ENCODE results near the gene SMYD4. TPM values are rescaled to one million over a fixed set of nuclear protein-coding genes. Genes with fewer than 3 reads are reported as not detected.

Gene SMYD4
- total RNA-seq, 1 donor from 2014 or later: 21.8 TPM

DNA sequence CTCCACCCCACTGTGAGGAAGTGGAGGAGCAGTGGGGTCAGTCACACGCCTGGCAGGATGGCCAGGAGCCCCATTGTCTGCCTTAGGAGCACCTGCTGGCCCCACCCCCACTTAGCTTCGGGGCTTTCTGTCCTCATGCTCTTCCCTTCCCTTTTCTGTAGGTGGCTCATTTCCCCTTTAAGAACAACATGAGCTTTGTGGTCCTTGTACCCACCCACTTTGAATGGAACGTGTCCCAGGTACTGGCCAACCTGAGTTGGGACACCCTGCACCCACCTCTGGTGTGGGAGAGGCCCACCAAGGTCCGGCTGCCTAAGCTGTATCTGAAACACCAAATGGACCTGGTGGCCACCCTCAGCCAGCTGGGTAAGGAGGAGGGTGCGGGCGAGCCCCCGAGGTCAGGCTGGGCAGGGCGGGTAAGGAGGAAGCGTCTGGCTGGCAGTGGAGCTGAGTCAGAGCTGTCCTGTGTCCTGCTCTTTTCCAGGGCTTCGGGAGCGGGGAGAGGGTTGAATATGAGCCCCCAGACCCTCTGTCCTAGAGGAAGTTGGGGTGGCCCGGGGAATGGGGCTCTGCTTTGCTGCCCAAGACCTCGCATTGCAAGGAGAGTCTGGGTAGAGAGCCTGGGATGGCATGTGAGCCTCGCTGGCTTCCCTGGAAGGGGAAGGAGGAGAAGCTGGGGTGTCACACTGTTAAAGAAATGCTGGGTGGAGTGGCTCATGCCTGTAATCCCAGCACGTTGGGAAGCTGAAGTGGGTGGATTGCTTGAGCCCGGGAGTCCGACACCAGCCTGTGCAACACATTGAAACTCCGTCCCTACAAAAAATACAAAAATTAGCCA lies 77.1 kb downstream of the SMYD4 start:
- Mint-ChIP-seq H3K4me3 (peak overlapping the region; percentile 38), H3K4me1 (peaks cover 15% of the 10 kb centered on the region), H3K36me3 (ENCODE audit: low read depth) (no peaks in the 10 kb centered on the region), H3K9me3 (no peaks in the 10 kb centered on the region), H3K27ac (no peak overlapping the region), H3K27me3 (no peaks in the 10 kb centered on the region)
- TF ChIP-seq, protein P1, sequence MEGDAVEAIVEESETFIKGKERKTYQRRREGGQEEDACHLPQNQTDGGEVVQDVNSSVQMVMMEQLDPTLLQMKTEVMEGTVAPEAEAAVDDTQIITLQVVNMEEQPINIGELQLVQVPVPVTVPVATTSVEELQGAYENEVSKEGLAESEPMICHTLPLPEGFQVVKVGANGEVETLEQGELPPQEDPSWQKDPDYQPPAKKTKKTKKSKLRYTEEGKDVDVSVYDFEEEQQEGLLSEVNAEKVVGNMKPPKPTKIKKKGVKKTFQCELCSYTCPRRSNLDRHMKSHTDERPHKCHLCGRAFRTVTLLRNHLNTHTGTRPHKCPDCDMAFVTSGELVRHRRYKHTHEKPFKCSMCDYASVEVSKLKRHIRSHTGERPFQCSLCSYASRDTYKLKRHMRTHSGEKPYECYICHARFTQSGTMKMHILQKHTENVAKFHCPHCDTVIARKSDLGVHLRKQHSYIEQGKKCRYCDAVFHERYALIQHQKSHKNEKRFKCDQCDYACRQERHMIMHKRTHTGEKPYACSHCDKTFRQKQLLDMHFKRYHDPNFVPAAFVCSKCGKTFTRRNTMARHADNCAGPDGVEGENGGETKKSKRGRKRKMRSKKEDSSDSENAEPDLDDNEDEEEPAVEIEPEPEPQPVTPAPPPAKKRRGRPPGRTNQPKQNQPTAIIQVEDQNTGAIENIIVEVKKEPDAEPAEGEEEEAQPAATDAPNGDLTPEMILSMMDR (IDR thresholded peaks at IDR 0.05): no peak
- DNase-seq (no peak), ATAC-seq (ENCODE audit: low read depth) (peak; percentile 86)
- CTCF ChIA-PET: interaction anchor here (0.6 to 4.2 kb wide), 7 partner anchors 12 to 33 kb away, joined by 3 to 44 read pairs (median 4); no protein-coding TSS in a partner anchor
- POLR2A ChIA-PET: interaction anchor here (0.5 to 3.3 kb wide), 12 partner anchors 10 to 546 kb away, joined by 4 to 26 read pairs (median 8); partner anchors contain the start of genes RPA1, SERPINF1, SMYD4 and WDR81
- intact Hi-C loops (cut with micrococcal nuclease): loop anchor here (2.0 kb wide), 1 partner anchor 18 kb away; no protein-coding TSS in a partner anchor

DNA sequence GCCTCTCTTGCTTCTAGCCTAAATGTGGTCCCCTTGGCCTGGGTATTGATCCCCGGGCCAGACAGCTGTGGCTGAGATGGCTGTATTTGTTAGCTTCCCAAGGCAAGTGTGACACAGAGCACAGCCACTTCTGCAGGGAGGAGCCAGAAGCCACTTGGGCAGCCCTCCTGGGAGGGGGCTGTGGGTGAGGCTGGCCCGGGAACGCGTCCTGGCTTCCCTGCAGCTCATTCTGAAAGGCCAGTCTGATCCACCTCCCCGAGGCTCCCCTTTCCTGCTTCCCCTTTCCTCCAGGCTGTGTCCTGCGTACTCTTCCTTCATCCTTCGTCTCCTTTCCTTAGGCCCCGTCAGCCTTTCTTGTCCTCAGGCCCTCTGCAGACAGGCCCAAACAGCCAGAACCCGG lies 79.1 kb downstream of the SMYD4 start:
- DNase-seq (no peak), ATAC-seq (ENCODE audit: low read depth) (no peak)
- POLR2A ChIA-PET: interaction anchor here (0.6 to 2.4 kb wide), 3 partner anchors 14 to 79 kb away, joined by 5 to 15 read pairs (median 11); partner anchors contain the start of genes RPA1 and SMYD4
- H3K4me3 Mint-ChIP-seq: no peak overlapping the region
- H3K9me3 Mint-ChIP-seq: no peaks in the 10 kb centered on the region
- TF ChIP-seq, protein P1 (IDR thresholded peaks at IDR 0.05): no peak
- no peak overlapping the region for H3K27ac Mint-ChIP-seq
- no peaks in the 10 kb centered on the region for H3K27me3 Mint-ChIP-seq
- intact Hi-C loops (cut with micrococcal nuclease): no loop called here
- H3K36me3 Mint-ChIP-seq (ENCODE audit: low read depth): no peaks in the 10 kb centered on the region
- peaks cover 15% of the 10 kb centered on the region for H3K4me1 Mint-ChIP-seq
- CTCF ChIA-PET: interaction anchor here (3.1 kb wide), 1 partner anchor 29 kb away, joined by 19 read pairs; no protein-coding TSS in a partner anchor

DNA sequence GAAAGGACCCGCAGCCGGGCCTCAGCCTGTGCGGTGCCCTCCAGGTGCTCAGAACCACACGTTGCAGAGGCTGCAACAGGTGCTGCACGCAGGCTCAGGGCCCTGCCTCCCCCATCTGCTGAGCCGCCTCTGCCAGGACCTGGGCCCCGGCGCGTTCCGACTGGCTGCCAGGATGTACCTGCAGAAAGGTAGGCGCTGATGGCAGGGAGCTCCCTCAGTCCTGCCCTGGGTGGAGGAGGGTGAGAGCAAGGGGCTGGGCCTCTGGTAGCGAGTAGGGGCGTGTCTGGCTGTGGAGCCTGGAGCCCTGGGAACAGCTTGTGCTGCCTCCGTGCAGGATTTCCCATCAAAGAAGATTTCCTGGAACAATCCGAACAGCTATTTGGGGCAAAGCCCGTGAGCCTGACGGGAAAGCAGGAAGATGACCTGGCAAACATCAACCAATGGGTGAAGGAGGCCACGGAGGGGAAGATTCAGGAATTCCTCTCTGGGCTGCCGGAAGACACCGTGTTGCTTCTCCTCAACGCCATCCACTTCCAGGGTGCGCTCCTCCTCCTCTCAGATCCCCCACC lies 82.6 kb downstream of the SMYD4 start:
- no peak overlapping the region for H3K27ac Mint-ChIP-seq
- no peaks in the 10 kb centered on the region for H3K27me3 Mint-ChIP-seq
- ATAC-seq (ENCODE audit: low read depth): no peak
- no peak for DNase-seq
- no peak overlapping the region for H3K4me3 Mint-ChIP-seq
- TF ChIP-seq, protein P1 (IDR thresholded peaks at IDR 0.05): no peak
- H3K4me1 Mint-ChIP-seq: peaks cover 4% of the 10 kb centered on the region
- H3K9me3 Mint-ChIP-seq: no peaks in the 10 kb centered on the region
- H3K36me3 Mint-ChIP-seq (ENCODE audit: low read depth): no peaks in the 10 kb centered on the region
- ChIA-PET POLR2A (interaction anchor here (1.0 kb wide), 1 partner anchor 35 kb away, joined by 4 read pairs; no protein-coding TSS in a partner anchor), CTCF (no interaction called here)
- intact Hi-C loops (cut with micrococcal nuclease): no loop called here

DNA sequence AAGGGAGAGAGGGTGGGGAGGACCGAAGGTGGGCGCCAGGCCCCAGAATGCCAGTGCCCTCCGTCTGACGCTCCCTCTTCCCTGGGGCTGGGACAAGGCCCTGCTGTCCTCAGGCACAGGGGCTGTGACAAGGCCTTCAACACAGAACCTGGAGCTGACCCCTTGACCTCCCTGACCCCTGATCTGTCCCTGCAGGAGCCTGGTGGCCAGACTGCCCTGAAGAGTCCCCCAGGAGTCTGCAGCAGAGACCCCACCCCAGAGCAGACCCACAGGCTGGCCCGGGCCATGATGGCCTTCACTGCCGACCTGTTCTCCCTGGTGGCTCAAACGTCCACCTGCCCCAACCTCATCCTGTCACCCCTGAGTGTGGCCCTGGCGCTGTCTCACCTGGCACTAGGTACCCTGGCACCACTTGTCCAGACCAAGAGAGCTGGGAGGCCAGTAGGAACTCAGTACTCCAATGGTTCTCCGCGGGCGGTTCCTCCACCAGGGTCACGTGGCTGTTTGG lies 84.1 kb downstream of the SMYD4 start:
- Mint-ChIP-seq H3K27ac (no peak overlapping the region), H3K4me3 (no peak overlapping the region), H3K27me3 (no peaks in the 10 kb centered on the region), H3K36me3 (ENCODE audit: low read depth) (no peaks in the 10 kb centered on the region), H3K4me1 (no peaks in the 10 kb centered on the region), H3K9me3 (no peaks in the 10 kb centered on the region)
- TF ChIP-seq, protein P1 (IDR thresholded peaks at IDR 0.05): no peak
- intact Hi-C loops (cut with micrococcal nuclease): no loop called here
- ATAC-seq (ENCODE audit: low read depth) (no peak), DNase-seq (no peak)
- ChIA-PET CTCF (no interaction called here), POLR2A (no interaction called here)
